ENCODE measurements around the gene CSAG3.
"Not testable (repeated sequence)": the region's sequence is repeated elsewhere in the genome, so short reads cannot be mapped to it uniquely, and the experiment has no call there.

DNA sequence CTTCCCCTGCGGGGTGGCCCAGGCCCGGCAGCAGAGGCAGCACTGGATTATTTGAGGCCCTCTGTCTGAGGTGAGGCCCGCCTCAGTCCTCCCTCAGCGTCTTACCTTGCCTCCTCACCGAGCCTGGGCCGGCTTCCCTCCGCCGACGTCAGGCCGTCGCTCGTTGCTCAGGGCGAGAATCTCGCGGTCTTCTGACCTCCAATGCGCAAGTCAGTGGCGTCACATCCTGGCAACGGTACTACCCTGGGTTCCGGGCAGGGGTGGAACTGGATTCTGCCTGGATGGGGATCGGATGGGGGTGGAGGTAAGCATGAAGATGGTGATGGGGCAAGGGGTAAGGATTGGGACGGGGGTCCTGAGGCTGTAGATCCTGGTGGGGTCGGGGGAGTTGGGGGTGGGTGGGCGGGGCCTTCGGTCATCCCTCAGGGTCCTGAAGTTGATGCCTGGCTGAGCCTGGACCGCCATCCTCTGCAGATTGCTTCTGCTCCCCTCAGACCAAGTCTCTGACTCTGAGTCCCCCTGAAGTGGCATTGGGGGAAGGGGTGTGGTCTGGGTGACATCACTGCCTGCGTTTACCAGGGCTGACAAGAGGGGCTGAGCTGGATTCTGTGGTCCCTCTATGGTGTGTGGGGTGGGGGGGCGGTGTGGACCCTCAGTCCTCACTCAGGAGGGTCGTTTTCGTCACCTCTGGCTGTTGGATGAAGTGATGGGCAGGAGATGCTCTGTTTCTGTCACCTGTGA, 10.7 kb downstream of the CSAG3 start, which contains the start of gene MAGEA6:
- TF ChIP-seq, protein P1, sequence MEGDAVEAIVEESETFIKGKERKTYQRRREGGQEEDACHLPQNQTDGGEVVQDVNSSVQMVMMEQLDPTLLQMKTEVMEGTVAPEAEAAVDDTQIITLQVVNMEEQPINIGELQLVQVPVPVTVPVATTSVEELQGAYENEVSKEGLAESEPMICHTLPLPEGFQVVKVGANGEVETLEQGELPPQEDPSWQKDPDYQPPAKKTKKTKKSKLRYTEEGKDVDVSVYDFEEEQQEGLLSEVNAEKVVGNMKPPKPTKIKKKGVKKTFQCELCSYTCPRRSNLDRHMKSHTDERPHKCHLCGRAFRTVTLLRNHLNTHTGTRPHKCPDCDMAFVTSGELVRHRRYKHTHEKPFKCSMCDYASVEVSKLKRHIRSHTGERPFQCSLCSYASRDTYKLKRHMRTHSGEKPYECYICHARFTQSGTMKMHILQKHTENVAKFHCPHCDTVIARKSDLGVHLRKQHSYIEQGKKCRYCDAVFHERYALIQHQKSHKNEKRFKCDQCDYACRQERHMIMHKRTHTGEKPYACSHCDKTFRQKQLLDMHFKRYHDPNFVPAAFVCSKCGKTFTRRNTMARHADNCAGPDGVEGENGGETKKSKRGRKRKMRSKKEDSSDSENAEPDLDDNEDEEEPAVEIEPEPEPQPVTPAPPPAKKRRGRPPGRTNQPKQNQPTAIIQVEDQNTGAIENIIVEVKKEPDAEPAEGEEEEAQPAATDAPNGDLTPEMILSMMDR (conservative IDR thresholded peaks at IDR 0.05; ENCODE audit: low read depth, low read length) = not testable (repeated sequence)
- TF ChIP-seq EZH2 (IDR thresholded peaks at IDR 0.05; ENCODE audit: borderline replicate concordance, low read depth, low read length, poor library complexity, severe bottlenecking) = not testable (repeated sequence)

Measured in A673 (cell line).